Liver (tissue), 9 donors: ENCODE data around the gene CYB5D1. TPM values are rescaled to one million over a fixed set of nuclear protein-coding genes. Genes with fewer than 3 reads are reported as not detected.

Source experiments
- DNase-seq: peaks from one replicate; pipeline ENCODE4 v3.0.0-alpha.2; 2017; ENCODE audit warnings: low spot score
- H3K27ac ChIP-seq, 2 donors: one replicate each; pipeline ENCODE4 v1.7.0; 2013; ENCODE audit warnings: inconsistent platforms in 2 of 2, low read length in 2 of 2, control low read depth in 1 of 2, low read depth in 1 of 2, mild to moderate bottlenecking in 1 of 2
- H3K27me3 ChIP-seq, 4 donors: one replicate each; pipeline versions ENCODE4 v1.6.1 to v1.7.0; 2013; ENCODE audit warnings: low read length in 3 of 4, inconsistent platforms in 1 of 4, mild to moderate bottlenecking in 1 of 4, moderate library complexity in 1 of 4; ENCODE audit not compliant: control insufficient read depth in 4 of 4, insufficient read depth in 4 of 4
- H3K36me3 ChIP-seq, 4 donors: one replicate each; pipeline versions ENCODE4 v1.6.1 to v1.7.0; 2013; ENCODE audit warnings: low read length in 3 of 4, mild to moderate bottlenecking in 3 of 4, low read depth in 1 of 4, moderate library complexity in 1 of 4; ENCODE audit not compliant: control insufficient read depth in 4 of 4, insufficient read depth in 3 of 4
- H3K4me1 ChIP-seq, 4 donors: one replicate each; pipeline versions ENCODE4 v1.6.1 to v1.7.0; 2013; ENCODE audit warnings: low read length in 3 of 4, mild to moderate bottlenecking in 3 of 4, moderate library complexity in 1 of 4; ENCODE audit not compliant: control insufficient read depth in 4 of 4, insufficient read depth in 4 of 4
- H3K4me3 ChIP-seq, 3 donors: one replicate each; pipeline versions ENCODE4 v1.6.1 to v1.7.0; 2013; ENCODE audit warnings: low read length in 3 of 3, control low read depth in 1 of 3, low read depth in 1 of 3, mild to moderate bottlenecking in 1 of 3
- H3K9ac ChIP-seq, 2 donors: one replicate each; pipeline ENCODE4 v1.7.0; 2013; ENCODE audit warnings: low read length in 2 of 2, mild to moderate bottlenecking in 2 of 2, moderate library complexity in 2 of 2, control low read depth in 1 of 2, low read depth in 1 of 2
- H3K9me3 ChIP-seq, 4 donors: one replicate each; pipeline versions ENCODE4 v1.6.1 to v1.7.0; 2013; ENCODE audit warnings: low read length in 3 of 4; ENCODE audit not compliant: control insufficient read depth in 4 of 4
- ATF3 ChIP-seq: IDR thresholded peaks from 2 replicates; pipeline ENCODE4 v1.6.1; 2016; ENCODE audit warnings: antibody characterized with exemption
- CTCF ChIP-seq: fragments of 150-350 bp; IDR thresholded peaks from 2 replicates; pipeline ENCODE4 v1.5.1; 2017; ENCODE audit warnings: improper control_type of control experiment, low read depth, low read length; ENCODE audit not compliant: missing input control
- EGR1 ChIP-seq, 2 donors: IDR thresholded peaks; 2 replicates each; pipeline ENCODE4 v1.6.1; 2016 to 2018; ENCODE audit warnings: antibody characterized with exemption in 2 of 2, low read depth in 2 of 2
- FOXA1 ChIP-seq: IDR thresholded peaks from 2 replicates; pipeline ENCODE4 v1.6.1; 2016; ENCODE audit warnings: antibody characterized with exemption
- FOXA2 ChIP-seq: IDR thresholded peaks from 2 replicates; pipeline ENCODE4 v1.6.1; 2016; ENCODE audit warnings: antibody characterized with exemption
- GABPA ChIP-seq, 2 donors: IDR thresholded peaks in 1 of 2; conservative IDR thresholded peaks in 1 of 2; 2 replicates each; pipeline ENCODE4 v1.6.1; 2016; ENCODE audit warnings: antibody characterized with exemption in 2 of 2, mild to moderate bottlenecking in 1 of 2, moderate library complexity in 1 of 2
- HNF4A ChIP-seq, 2 donors: conservative IDR thresholded peaks; 2 replicates each; pipeline ENCODE4 v1.6.1; 2016; ENCODE audit warnings: antibody characterized with exemption in 2 of 2, mild to moderate bottlenecking in 2 of 2
- HNF4G ChIP-seq: IDR thresholded peaks from 2 replicates; pipeline ENCODE4 v1.6.1; 2016; ENCODE audit warnings: antibody characterized with exemption
- JUND ChIP-seq, 2 donors: IDR thresholded peaks; 2 replicates each; pipeline ENCODE4 v1.6.1; 2016; ENCODE audit warnings: antibody characterized with exemption in 2 of 2
- MAX ChIP-seq: IDR thresholded peaks from 2 replicates; pipeline ENCODE4 v1.6.1; 2016; ENCODE audit warnings: antibody characterized with exemption
- NR2F2 ChIP-seq: IDR thresholded peaks from 2 replicates; pipeline ENCODE4 v1.6.1; 2016; ENCODE audit warnings: antibody characterized with exemption
- RAD21 ChIP-seq, 2 donors: IDR thresholded peaks; 2 replicates each; pipeline ENCODE4 v1.6.1; 2016; ENCODE audit warnings: antibody characterized with exemption in 2 of 2, mild to moderate bottlenecking in 2 of 2
- REST ChIP-seq: IDR thresholded peaks from 2 replicates; pipeline ENCODE4 v1.6.1; 2016; ENCODE audit warnings: antibody characterized with exemption, mild to moderate bottlenecking
- RXRA ChIP-seq, 2 donors: IDR thresholded peaks; 2 replicates each; pipeline ENCODE4 v1.6.1; 2017 to 2018; ENCODE audit warnings: antibody characterized with exemption in 2 of 2, mild to moderate bottlenecking in 1 of 2
- SP1 ChIP-seq: IDR thresholded peaks from 2 replicates; pipeline ENCODE4 v1.6.1; 2018; ENCODE audit warnings: antibody characterized with exemption, mild to moderate bottlenecking
- TAF1 ChIP-seq: conservative IDR thresholded peaks from 2 replicates; pipeline ENCODE4 v1.6.1; 2016; ENCODE audit warnings: antibody characterized with exemption, mild to moderate bottlenecking
- YY1 ChIP-seq: IDR thresholded peaks from 2 replicates; pipeline ENCODE4 v1.6.1; 2016; ENCODE audit warnings: antibody characterized with exemption, mild to moderate bottlenecking
- ZBTB33 ChIP-seq: IDR thresholded peaks from 2 replicates; pipeline ENCODE4 v1.6.1; 2016; ENCODE audit warnings: antibody characterized with exemption
- WGBS: extraction: QIAGEN DNeasy Blood & Tissue Kit; methylation state at CpG from one replicate; pipeline ENCODE4 v1.1.7; 2013; 5-methylcytosine and 5-hydroxymethylcytosine counted together
- polyA plus RNA-seq, 2 donors: library from polyadenylated mRNA; stranded (reverse) in 1 of 2; unstranded in 1 of 2; fragments of 200-250 nt in 1 of 2; fragments of >200 nt in 1 of 2; fragmentation: Nextera tagmentation in 1 of 2; extraction: Ambion mirVana in 1 of 2; gene quantifications; one replicate each; pipeline versions ENCODE4 v1.2.1 to v1.2.3, GENCODE V29; 2013 to 2015
- total RNA-seq, 2 donors: library from RNA; depleted of rRNA; stranded (reverse); fragments of >200 nt; gene quantifications; one replicate each; pipeline ENCODE4 v1.2.3, GENCODE V29; 2014
- donor health status: healthy.
- donor health status: healthy.
- donor health status: healthy.
- donor health status: healthy.
- donor health status: healthy.

CYB5D1 gene, protein sequence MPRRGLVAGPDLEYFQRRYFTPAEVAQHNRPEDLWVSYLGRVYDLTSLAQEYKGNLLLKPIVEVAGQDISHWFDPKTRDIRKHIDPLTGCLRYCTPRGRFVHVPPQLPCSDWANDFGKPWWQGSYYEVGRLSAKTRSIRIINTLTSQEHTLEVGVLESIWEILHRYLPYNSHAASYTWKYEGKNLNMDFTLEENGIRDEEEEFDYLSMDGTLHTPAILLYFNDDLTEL
- total RNA-seq (10 to 100 TPM in 1 of 2 donors, 1 to 10 TPM in 1; 4.4 to 12.0 TPM), polyA plus RNA-seq (1 to 10 TPM; 2.5 to 8.8 TPM)

- TF ChIP-seq FOXA1 (no peak), YY1 (peak; percentile 28), ZBTB33 (peak; percentile 99), HNF4G (no peak), NR2F2 (peak; percentile 38), ATF3 (no peak), JUND (IDR thresholded peaks at IDR 0.05) (peak; percentile 33 to 47), FOXA2 (peak; percentile 10), CTCF (no peak), HNF4A (conservative IDR thresholded peaks at IDR 0.05) (peak in 1 of 2 donors; percentile 10), TAF1 (peak; percentile 6), REST (peak; percentile 41), GABPA (IDR thresholded peaks at IDR 0.05 in 1 of 2, conservative IDR thresholded peaks at IDR 0.05 in 1 of 2) (peak in 1 of 2 donors; percentile 62), SP1 (peak; percentile 69), RAD21 (IDR thresholded peaks at IDR 0.05) (peak in 1 of 2 donors; percentile 36), RXRA (IDR thresholded peaks at IDR 0.05) (peak; percentile 14 to 39), MAX (peak; percentile 96), EGR1 (IDR thresholded peaks at IDR 0.05; ENCODE audit: low read depth in 2 of 2) (peak in 1 of 2 donors; percentile 12)
- peaks cover 2 to 3% (median 3%) of the 10 kb centered on the region in 4 donors for H3K36me3 ChIP-seq
- peak within 1 kb of the TSS; percentile 79 to 81 for H3K9ac ChIP-seq
- no peaks in the 10 kb centered on the region for H3K27me3 ChIP-seq
- DNase-seq: peak; percentile 94
- 1% methylated on average over 48 of the region's 48 CpGs for WGBS
- H3K27ac ChIP-seq: peak within 1 kb of the TSS; percentile 86 to 97
- H3K4me1 ChIP-seq: peaks cover 5 to 45% (median 34%) of the 10 kb centered on the region in 4 donors
- no peaks in the 10 kb centered on the region for H3K9me3 ChIP-seq
- H3K4me3 ChIP-seq: peak within 1 kb of the TSS; percentile 66 to 95 (median 93)
Measured at GRCh38 chr17:7857713-7858521, at the start of gene CYB5D1. TSS of gene CYB5D1 (plus strand) at chr17:7858003. CDS start at chr17:7858135, 132 bp downstream.
